WTC11 (cell line): ENCODE measurements around the gene PLPP4. TPM values are rescaled to one million over a fixed set of nuclear protein-coding genes. Genes with fewer than 3 reads are reported as not detected.

Source experiments
- ATAC-seq: fragments of 200-7000 bp; cut with Tn5 transposase; 2 replicates; pipeline ENCODE4 v1.10.0; 2021; ENCODE audit warnings: mild to moderate bottlenecking, moderate library complexity
- CTCF ChIA-PET: fragments of 300-600 bp; sonication (Branson Sonifier 250); formaldehyde crosslinking; loops from one replicate; lab custom pipeline; 2021; ENCODE audit warnings: antibody characterized with exemption; lab: Charles Lee
- POLR2A ChIA-PET: fragments of 350-600 bp; sonication (Branson Sonifier 250); formaldehyde crosslinking; loops from one replicate; lab custom pipeline; 2021; ENCODE audit warnings: antibody characterized with exemption; lab: Charles Lee
- DNase-seq: peaks from one replicate; pipeline ENCODE4 v3.0.0; 2021; ENCODE audit warnings: low spot score
- H3K27ac Mint-ChIP-seq: 2 replicates; pipeline ENCODE4 v1.8.0; 2021; ENCODE audit warnings: mixed read lengths
- H3K27me3 Mint-ChIP-seq: 2 replicates; pipeline ENCODE4 v1.8.0; 2021; ENCODE audit warnings: low read depth, mild to moderate bottlenecking, moderate library complexity, mixed read lengths
- H3K36me3 Mint-ChIP-seq: 2 replicates; pipeline ENCODE4 v1.8.0; 2021; ENCODE audit warnings: mixed read lengths
- H3K4me1 Mint-ChIP-seq: 2 replicates; pipeline ENCODE4 v1.8.0; 2022; ENCODE audit warnings: mixed read lengths
- H3K4me3 Mint-ChIP-seq: 2 replicates; pipeline ENCODE4 v1.8.0; 2021; ENCODE audit warnings: mild to moderate bottlenecking, moderate library complexity, mixed read lengths
- H3K9me3 Mint-ChIP-seq: 2 replicates; pipeline ENCODE4 v1.8.0; 2021; ENCODE audit warnings: mixed read lengths
- AFF4 ChIP-seq: sonication (generic); formaldehyde crosslinking; IDR thresholded peaks from 2 replicates; pipeline ENCODE4 v1.8.1; 2023; ENCODE audit warnings: mild to moderate bottlenecking, missing genetic modification reagents, borderline replicate concordance
- ATF2 ChIP-seq: sonication (generic); formaldehyde crosslinking; IDR thresholded peaks from 2 replicates; pipeline ENCODE4 v1.8.1; 2022; ENCODE audit warnings: low read depth, missing genetic modification reagents, borderline replicate concordance
- CBFB ChIP-seq: sonication (generic); formaldehyde crosslinking; IDR thresholded peaks from 2 replicates; pipeline ENCODE4 v1.8.1; 2022; ENCODE audit warnings: mild to moderate bottlenecking, low read depth, missing genetic modification reagents
- ELF4 ChIP-seq: sonication (generic); formaldehyde crosslinking; IDR thresholded peaks from 2 replicates; pipeline ENCODE4 v1.8.1; 2022; ENCODE audit warnings: low read depth, mild to moderate bottlenecking, moderate library complexity, missing genetic modification reagents
- MLX ChIP-seq: sonication (generic); formaldehyde crosslinking; IDR thresholded peaks from 2 replicates; pipeline ENCODE4 v1.8.1; 2023; ENCODE audit warnings: mild to moderate bottlenecking, missing genetic modification reagents, moderate library complexity
- MYBL2 ChIP-seq: sonication (generic); formaldehyde crosslinking; IDR thresholded peaks from 2 replicates; pipeline ENCODE4 v1.8.1; 2023; ENCODE audit warnings: mild to moderate bottlenecking, moderate library complexity, missing genetic modification reagents
- NR3C1 ChIP-seq: sonication (generic); formaldehyde crosslinking; conservative IDR thresholded peaks from 2 replicates; pipeline ENCODE4 v1.8.1; 2023; ENCODE audit warnings: low read depth, mild to moderate bottlenecking, missing genetic modification reagents
- SOX15 ChIP-seq: fragments of 250-450 bp; sonication (Bioruptor Pico); IDR thresholded peaks from 2 replicates; pipeline ENCODE4 v1.9.0; 2021; ENCODE audit warnings: mild to moderate bottlenecking
- SP1 ChIP-seq: sonication (generic); formaldehyde crosslinking; conservative IDR thresholded peaks from 2 replicates; pipeline ENCODE4 v1.8.1; 2022; ENCODE audit warnings: missing genetic modification reagents
- USF2 ChIP-seq: sonication (generic); formaldehyde crosslinking; IDR thresholded peaks from 2 replicates; pipeline ENCODE4 v1.8.1; 2023; ENCODE audit warnings: mild to moderate bottlenecking, missing genetic modification reagents, moderate library complexity
- ZNF232 ChIP-seq: sonication (generic); formaldehyde crosslinking; IDR thresholded peaks from 2 replicates; pipeline ENCODE4 v1.8.0; 2022; ENCODE audit warnings: mild to moderate bottlenecking, missing genetic modification reagents
- ZNF532 ChIP-seq: fragments of 250-450 bp; sonication (Bioruptor Pico); IDR thresholded peaks from 2 replicates; pipeline ENCODE4 v1.9.0; 2021; ENCODE audit warnings: mild to moderate bottlenecking, borderline replicate concordance
- total RNA-seq: library from RNA; stranded (reverse); gene quantifications from 3 replicates; pipeline ENCODE4 v1.2.3, GENCODE V29; 2021
- TF ChIP-seq, protein P1 (sequence below): sonication (generic); formaldehyde crosslinking; IDR thresholded peaks from 2 replicates; pipeline ENCODE4 v1.8.1; 2023; ENCODE audit warnings: mild to moderate bottlenecking, moderate library complexity, missing genetic modification reagents
- TF ChIP-seq, protein P2 (sequence below): sonication (generic); formaldehyde crosslinking; IDR thresholded peaks from 2 replicates; pipeline ENCODE4 v1.8.1; 2022; ENCODE audit warnings: mild to moderate bottlenecking, moderate library complexity, missing genetic modification reagents
- TF ChIP-seq, protein P3 (sequence below): sonication (generic); formaldehyde crosslinking; IDR thresholded peaks from 2 replicates; pipeline ENCODE4 v1.8.0; 2022; ENCODE audit warnings: missing genetic modification reagents

PLPP4 gene
- total RNA-seq, 1 experiment from 2014 or later, result 0.15 TPM

DNA sequence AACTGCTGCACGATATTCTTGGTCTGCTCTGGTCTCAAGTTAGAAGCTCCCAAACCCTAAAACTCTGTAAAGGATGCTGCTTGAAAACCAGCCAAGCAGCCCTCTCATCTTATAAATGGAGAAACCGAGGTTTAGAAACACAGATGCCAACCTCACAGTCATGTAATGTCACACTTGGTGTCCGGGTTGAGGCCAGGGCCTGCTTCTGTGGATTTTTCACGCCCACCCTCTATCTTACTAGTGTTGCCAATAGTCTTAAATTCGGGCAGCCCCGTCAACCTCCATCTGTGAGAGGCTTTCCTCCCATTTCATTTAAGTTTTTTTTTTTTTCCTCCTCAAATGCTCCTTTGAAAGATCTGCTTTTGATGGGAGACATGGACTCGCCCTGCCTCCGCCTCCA, 28.9 kb downstream of the PLPP4 start (continued):
- TF ChIP-seq, protein P1, sequence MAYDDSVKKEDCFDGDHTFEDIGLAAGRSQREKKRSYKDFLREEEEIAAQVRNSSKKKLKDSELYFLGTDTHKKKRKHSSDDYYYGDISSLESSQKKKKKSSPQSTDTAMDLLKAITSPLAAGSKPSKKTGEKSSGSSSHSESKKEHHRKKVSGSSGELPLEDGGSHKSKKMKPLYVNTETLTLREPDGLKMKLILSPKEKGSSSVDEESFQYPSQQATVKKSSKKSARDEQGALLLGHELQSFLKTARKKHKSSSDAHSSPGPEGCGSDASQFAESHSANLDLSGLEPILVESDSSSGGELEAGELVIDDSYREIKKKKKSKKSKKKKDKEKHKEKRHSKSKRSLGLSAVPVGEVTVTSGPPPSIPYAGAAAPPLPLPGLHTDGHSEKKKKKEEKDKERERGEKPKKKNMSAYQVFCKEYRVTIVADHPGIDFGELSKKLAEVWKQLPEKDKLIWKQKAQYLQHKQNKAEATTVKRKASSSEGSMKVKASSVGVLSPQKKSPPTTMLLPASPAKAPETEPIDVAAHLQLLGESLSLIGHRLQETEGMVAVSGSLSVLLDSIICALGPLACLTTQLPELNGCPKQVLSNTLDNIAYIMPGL (CRISPR knock-in tag), result no peak
- no peak for TF ChIP-seq AFF4
- TF ChIP-seq, protein P2, sequence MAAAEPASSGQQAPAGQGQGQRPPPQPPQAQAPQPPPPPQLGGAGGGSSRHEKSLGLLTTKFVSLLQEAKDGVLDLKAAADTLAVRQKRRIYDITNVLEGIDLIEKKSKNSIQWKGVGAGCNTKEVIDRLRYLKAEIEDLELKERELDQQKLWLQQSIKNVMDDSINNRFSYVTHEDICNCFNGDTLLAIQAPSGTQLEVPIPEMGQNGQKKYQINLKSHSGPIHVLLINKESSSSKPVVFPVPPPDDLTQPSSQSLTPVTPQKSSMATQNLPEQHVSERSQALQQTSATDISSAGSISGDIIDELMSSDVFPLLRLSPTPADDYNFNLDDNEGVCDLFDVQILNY (CRISPR knock-in tag), result no peak
- TF ChIP-seq NR3C1 (CRISPR knock-in tag), result no peak
- TF ChIP-seq ATF2 (CRISPR knock-in tag), result no peak
- TF ChIP-seq MYBL2 (CRISPR knock-in tag), result no peak
- no peak for TF ChIP-seq SOX15 (CRISPR knock-in tag)
- TF ChIP-seq SP1 (CRISPR knock-in tag), result no peak

- ChIA-PET POLR2A (no interaction called here), CTCF (no interaction called here)
- peaks cover 11% of the 10 kb centered on the region for H3K4me1 Mint-ChIP-seq
- no peak overlapping the region for H3K27ac Mint-ChIP-seq
- H3K9me3 Mint-ChIP-seq, result peaks cover 23% of the 10 kb centered on the region
- peaks cover 7% of the 10 kb centered on the region for H3K36me3 Mint-ChIP-seq
- H3K4me3 Mint-ChIP-seq, result no peak overlapping the region
- ATAC-seq (no peak), DNase-seq (no peak)
- H3K27me3 Mint-ChIP-seq, result peaks cover 2% of the 10 kb centered on the region
- TF ChIP-seq, protein P3, sequence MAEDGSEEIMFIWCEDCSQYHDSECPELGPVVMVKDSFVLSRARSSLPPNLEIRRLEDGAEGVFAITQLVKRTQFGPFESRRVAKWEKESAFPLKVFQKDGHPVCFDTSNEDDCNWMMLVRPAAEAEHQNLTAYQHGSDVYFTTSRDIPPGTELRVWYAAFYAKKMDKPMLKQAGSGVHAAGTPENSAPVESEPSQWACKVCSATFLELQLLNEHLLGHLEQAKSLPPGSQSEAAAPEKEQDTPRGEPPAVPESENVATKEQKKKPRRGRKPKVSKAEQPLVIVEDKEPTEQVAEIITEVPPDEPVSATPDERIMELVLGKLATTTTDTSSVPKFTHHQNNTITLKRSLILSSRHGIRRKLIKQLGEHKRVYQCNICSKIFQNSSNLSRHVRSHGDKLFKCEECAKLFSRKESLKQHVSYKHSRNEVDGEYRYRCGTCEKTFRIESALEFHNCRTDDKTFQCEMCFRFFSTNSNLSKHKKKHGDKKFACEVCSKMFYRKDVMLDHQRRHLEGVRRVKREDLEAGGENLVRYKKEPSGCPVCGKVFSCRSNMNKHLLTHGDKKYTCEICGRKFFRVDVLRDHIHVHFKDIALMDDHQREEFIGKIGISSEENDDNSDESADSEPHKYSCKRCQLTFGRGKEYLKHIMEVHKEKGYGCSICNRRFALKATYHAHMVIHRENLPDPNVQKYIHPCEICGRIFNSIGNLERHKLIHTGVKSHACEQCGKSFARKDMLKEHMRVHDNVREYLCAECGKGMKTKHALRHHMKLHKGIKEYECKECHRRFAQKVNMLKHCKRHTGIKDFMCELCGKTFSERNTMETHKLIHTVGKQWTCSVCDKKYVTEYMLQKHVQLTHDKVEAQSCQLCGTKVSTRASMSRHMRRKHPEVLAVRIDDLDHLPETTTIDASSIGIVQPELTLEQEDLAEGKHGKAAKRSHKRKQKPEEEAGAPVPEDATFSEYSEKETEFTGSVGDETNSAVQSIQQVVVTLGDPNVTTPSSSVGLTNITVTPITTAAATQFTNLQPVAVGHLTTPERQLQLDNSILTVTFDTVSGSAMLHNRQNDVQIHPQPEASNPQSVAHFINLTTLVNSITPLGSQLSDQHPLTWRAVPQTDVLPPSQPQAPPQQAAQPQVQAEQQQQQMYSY (CRISPR knock-in tag), result no peak
- no peak for TF ChIP-seq MLX
- TF ChIP-seq ZNF532 (CRISPR knock-in tag), result no peak
- no peak for TF ChIP-seq USF2 (CRISPR knock-in tag)
- no peak for TF ChIP-seq SOX15 (CRISPR knock-in tag)
- TF ChIP-seq ELF4 (CRISPR knock-in tag), result no peak
- TF ChIP-seq ZNF232 (CRISPR knock-in tag), result no peak
- TF ChIP-seq, protein P1 (CRISPR knock-in tag), result no peak
- TF ChIP-seq CBFB (CRISPR knock-in tag), result no peak
Measured at GRCh38 chr10:120486671-120487205, 29.7 kb downstream of the PLPP4 start.
